SJCRH30 (cell line): Measurements from ENCODE around the gene EVI5L. TPM values are rescaled to one million over a fixed set of nuclear protein-coding genes. Genes with fewer than 3 reads are reported as not detected.
A peak's percentile ranks its signal among the peaks of the same experiment; 100 is the strongest.
"Not testable (repeated sequence)": the region's sequence is repeated elsewhere in the genome, so short reads cannot be mapped to it uniquely, and the experiment has no call there.

Experiments used
- DNase-seq, 2 experiments: peaks; one replicate each; pipeline ENCODE4 v3.0.0-alpha.2; 2015 to 2020
- H3K27ac ChIP-seq: fragments of 250-450 bp; sonication (Bioruptor Pico); 2 replicates; pipeline ENCODE4 v1.5.1; 2020; ENCODE audit warnings: mild to moderate bottlenecking, moderate library complexity
- H3K27me3 ChIP-seq: fragments of 250-450 bp; sonication (Bioruptor Pico); 2 replicates; pipeline ENCODE4 v1.5.1; 2020; ENCODE audit warnings: mild to moderate bottlenecking, moderate library complexity
- H3K36me3 ChIP-seq: fragments of 250-450 bp; sonication (Bioruptor Pico); 2 replicates; pipeline ENCODE4 v1.5.1; 2020; ENCODE audit warnings: mild to moderate bottlenecking, moderate library complexity
- H3K4me1 ChIP-seq: fragments of 250-450 bp; sonication (Bioruptor Pico); 2 replicates; pipeline ENCODE4 v1.5.1; 2020; ENCODE audit warnings: mild to moderate bottlenecking, moderate library complexity
- H3K4me3 ChIP-seq: fragments of 250-450 bp; sonication (Bioruptor Pico); 2 replicates; pipeline ENCODE4 v1.5.1; 2020; ENCODE audit warnings: mild to moderate bottlenecking, moderate library complexity
- H3K9me3 ChIP-seq: fragments of 250-450 bp; sonication (Bioruptor Pico); replicated peaks from 2 replicates; pipeline ENCODE4 v1.5.1; 2020; ENCODE audit warnings: mild to moderate bottlenecking, moderate library complexity
- total RNA-seq: library from RNA; depleted of rRNA; stranded (reverse); fragments of >200 nt; shearing (Covaris generic); gene quantifications from 2 replicates; pipeline ENCODE4 v1.2.3, GENCODE V29; 2014

Gene EVI5L
- total RNA-seq, 1 experiment from 2014 or later, result 6.0 TPM

DNA sequence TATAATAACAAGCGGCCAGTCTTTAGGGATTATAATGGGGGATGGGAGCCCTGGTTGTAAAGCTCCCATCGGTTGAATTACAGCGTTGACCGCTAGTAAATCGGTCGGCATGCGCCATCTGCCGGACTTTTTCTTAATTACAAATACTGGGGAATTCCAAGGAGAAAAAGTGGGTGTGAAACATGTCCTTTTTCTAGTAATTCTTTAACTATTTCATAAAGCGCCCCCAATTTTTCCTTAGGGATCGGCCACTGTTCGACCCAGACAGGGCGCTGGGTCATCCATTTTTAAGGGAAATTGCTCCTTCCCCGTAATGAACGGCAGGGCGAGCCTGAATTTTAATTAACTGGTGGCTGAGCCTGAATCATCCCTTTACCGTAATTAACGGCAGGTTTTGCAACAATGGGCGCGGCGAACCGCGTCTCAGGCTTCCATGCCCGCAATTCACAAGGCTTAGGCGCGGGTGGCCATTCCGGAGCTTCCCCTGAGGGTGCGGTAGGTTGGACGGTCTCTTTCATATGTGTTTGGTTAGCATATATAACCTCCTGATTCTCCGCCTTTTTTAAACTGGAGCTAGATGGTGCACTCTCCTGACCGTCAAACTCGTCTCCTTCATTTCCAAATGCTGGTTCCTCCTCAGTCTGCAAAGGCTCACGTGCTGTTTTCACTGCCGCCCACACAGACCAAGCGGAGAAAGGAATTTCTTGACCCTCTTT lies 30.2 kb upstream of the EVI5L start:
- Histone ChIP-seq H3K4me1 (no peaks in the 10 kb centered on the region), H3K27me3 (peaks cover 17% of the 10 kb centered on the region; the same call in 1 of the 2 replicates), H3K27ac (no peak overlapping the region), H3K9me3 (0 out of 2 replicates have a peak, but pooled peaks cover 3% of the 10 kb centered on the region), H3K4me3 (no peak overlapping the region), H3K36me3 (no peaks in the 10 kb centered on the region)
- DNase-seq, result peak; percentile 54 to 70

DNA sequence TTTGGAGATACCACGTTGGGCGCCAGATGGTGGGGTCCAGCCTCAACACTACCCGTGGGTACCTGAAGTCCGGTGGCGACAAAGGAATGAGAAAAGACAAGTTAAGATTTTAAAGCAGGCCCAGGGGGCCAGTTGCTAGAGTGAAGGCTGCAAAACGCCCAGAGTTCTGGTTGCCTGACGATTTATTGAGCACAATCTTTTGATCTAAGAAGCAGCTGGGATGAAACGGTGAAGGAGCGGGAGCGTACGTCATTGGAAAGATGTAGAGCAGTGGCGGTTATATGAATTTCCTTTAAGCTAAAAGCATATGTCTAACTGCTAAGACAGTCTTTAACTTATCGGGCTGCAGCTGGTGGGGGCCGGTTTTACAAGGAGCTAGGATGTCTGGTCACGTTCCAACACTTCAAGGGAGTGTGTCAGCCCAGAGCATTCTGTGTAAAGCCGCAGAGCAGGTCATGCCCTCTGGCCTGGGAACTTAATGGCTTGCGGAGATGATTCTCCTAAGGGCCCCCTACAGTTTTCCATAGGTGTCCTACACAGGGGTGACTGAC lies 28.9 kb upstream of the EVI5L start:
- Histone ChIP-seq H3K4me3 (no peak overlapping the region), H3K36me3 (no peaks in the 10 kb centered on the region), H3K27ac (no peak overlapping the region), H3K4me1 (no peaks in the 10 kb centered on the region), H3K27me3 (peaks cover 17% of the 10 kb centered on the region; the same call in 1 of the 2 replicates), H3K9me3 (0 out of 2 replicates have a peak, but pooled peaks cover 3% of the 10 kb centered on the region)
- DNase-seq, result no peak

DNA sequence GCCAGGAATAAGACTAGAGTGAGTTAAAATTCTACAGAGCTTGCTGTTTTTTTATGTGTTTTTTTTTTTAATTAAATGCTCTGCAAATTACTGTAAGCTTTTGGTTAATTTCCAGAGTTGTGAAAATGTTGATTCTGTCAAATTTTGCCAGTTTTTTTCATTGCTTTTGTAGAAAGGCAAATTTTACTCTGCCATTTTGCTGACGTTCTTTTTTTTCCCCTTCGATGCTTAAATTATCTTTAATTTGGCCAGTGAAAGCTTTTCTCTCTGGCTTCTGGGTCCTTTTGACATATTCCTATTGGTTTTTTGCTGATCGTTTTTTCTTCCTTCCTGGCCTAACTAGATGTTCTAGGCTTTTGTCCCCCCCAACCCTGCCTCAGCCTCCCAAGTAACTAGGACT lies 23.8 kb upstream of the EVI5L start:
- Histone ChIP-seq H3K27ac (no peak overlapping the region), H3K27me3 (0 out of 2 replicates have a peak, but pooled peaks cover 3% of the 10 kb centered on the region), H3K4me3 (no peak overlapping the region), H3K36me3 (no peaks in the 10 kb centered on the region), H3K4me1 (no peaks in the 10 kb centered on the region), H3K9me3 (0 out of 2 replicates have a peak, but pooled peaks cover 3% of the 10 kb centered on the region)
- DNase-seq, result no peak

DNA sequence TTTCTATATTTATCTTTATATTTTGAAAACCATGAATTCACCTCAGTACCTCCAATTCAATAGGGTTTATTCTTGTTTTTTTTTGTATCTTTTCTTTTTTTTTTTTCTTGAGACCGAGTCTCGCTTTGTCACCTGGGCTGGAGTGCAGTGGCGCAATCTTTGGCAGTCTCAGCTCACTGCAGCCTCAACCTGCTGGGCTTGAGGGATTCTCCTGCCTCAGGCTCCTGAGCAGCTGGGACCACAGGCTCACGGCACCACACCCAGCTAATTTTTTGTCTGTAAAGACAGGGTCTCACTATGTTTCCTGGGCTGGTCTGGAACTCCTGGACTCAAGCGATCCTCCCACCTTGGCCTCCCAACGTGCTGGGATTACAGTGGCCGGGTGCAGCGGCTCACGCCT lies 23.1 kb upstream of the EVI5L start:
- 0 out of 2 replicates have a peak, but pooled peaks cover 3% of the 10 kb centered on the region for H3K9me3 ChIP-seq
- H3K4me3 ChIP-seq, result no peak overlapping the region
- no peaks in the 10 kb centered on the region for H3K36me3 ChIP-seq
- DNase-seq, result no peak
- no peaks in the 10 kb centered on the region for H3K4me1 ChIP-seq
- H3K27ac ChIP-seq, result no peak overlapping the region
- 0 out of 2 replicates have a peak, but pooled peaks cover 3% of the 10 kb centered on the region for H3K27me3 ChIP-seq

DNA sequence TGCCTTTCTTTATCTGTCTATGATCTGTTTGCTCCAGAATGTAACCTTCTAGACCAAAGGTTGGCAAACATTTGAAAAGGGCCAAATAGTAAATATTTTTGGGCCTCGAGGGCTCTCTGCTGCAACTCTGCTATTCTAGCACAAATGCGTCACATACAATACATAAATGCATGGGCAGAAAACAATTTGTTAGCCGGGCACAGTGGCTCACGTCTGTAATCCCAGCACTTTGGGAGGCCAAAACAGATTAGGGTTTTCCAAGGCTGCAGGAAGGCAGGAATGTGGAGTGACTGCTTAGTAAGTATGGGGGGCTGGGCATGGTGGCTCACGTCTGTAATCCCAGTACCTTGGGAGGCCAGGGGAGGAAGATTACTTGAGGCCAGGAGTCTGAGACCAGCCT lies 21.9 kb upstream of the EVI5L start:
- DNase-seq, result no peak
- no peaks in the 10 kb centered on the region for H3K4me1 ChIP-seq
- no peak overlapping the region for H3K4me3 ChIP-seq
- H3K27ac ChIP-seq, result no peak overlapping the region
- no peaks in the 10 kb centered on the region for H3K9me3 ChIP-seq
- H3K36me3 ChIP-seq, result no peaks in the 10 kb centered on the region
- 0 out of 2 replicates have a peak, but pooled peaks cover 3% of the 10 kb centered on the region for H3K27me3 ChIP-seq

DNA sequence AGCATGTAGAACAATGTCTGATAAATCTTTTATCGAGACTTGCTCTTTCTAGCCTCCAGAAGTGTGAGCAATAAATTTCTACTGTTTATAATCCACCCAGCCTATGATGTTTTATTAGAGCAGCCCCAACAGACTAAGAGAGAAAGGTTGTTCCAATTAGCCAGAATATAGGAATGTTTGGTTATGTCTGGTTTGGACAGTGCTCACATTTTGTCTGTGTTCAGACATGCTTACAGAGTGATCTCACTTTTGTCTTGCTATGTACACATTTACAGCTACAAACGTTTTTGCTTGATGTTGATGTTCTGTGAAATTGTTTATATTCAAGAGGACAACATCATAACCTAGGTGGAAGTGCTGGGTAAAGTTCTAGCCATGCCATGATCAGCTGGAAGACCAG lies 18.0 kb upstream of the EVI5L start:
- Histone ChIP-seq H3K4me3 (no peak overlapping the region), H3K27me3 (no peaks in the 10 kb centered on the region), H3K4me1 (no peaks in the 10 kb centered on the region), H3K36me3 (no peaks in the 10 kb centered on the region), H3K27ac (no peak overlapping the region), H3K9me3 (no peaks in the 10 kb centered on the region)
- DNase-seq, result no peak

DNA sequence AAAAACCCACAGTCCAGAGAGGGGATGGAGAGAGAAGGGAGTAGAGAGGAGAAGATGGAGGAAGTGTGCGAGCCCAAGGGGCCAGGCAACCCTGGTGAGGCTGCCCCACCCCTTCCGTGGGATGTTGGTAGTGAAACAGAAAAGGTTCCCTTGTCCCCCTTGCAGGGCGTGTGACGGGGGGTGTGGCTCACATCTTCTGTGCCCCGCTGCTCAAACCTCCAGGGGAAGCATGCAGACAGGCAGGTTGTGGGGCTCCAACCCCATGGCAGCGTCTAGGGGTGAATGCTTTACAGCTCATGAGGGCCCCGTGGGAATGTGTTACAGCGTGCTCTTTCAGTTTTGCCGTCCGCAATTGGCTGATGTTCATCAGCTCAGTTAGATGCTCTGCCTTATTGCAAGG lies 14.7 kb upstream of the EVI5L start:
- Histone ChIP-seq H3K36me3 (no peaks in the 10 kb centered on the region), H3K9me3 (no peaks in the 10 kb centered on the region), H3K27me3 (no peaks in the 10 kb centered on the region), H3K4me1 (no peaks in the 10 kb centered on the region), H3K4me3 (no peak overlapping the region), H3K27ac (no peak overlapping the region)
- DNase-seq, result no peak

DNA sequence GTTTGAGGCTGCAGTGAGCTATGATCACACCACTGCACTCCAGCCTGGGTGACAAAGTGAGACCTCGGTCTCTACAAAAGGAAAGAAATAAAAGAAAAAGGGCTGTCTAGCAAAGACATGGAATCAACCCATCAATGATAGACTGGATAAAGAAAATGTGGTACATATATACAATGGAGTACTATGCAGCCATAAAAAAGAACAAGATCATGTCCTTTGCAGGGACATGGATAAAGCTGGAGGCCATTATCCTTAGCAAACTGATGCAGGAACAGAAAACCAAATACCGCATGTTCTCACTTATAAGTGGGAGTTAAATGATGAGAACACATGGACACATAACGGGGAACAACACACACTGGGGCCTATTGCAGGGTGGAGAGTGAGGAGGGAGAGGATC lies 14.0 kb upstream of the EVI5L start:
- not testable (repeated sequence) for H3K27ac ChIP-seq, H3K4me1 ChIP-seq, H3K4me3 ChIP-seq, H3K36me3 ChIP-seq, H3K27me3 ChIP-seq, DNase-seq, H3K9me3 ChIP-seq

DNA sequence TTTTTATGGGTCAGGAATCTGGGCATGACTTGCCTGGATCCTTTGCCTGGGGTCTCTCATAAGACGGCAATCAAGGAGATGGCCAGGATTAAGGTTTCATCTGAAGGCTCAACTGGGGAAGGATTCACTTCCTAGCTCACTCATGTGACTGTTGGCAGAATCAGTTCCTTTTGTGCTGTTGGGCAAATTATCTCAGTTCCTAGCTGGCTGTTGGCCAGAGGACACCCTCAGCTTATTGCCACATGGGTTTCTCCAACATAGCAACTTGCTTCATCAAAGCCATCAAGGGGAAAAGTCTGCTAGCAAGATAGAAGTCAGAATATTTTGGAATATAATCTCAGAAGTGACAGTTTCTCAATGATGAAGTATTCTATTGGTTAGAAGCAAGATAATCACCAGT lies 12.2 kb upstream of the EVI5L start:
- no peak for DNase-seq
- no peak overlapping the region for H3K27ac ChIP-seq

DNA sequence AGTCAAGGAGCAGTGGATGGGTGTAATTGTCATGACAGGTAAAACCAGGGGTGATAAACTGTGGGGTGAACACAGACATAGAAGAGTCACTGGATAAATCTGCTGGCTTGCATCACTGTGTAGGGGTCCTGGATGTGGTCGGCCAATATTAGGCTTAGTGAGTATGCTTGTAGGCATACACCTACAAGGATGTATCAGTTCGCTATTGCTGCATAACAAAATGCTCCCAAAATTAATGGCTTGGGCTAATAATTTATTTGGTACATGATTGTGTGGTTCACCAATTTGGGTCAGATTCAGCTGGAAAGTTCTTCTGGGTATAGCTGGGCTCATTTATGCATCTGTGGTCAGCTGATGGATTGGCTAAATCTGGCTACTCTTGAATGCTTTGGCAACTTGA lies 11.2 kb upstream of the EVI5L start:
- H3K27ac ChIP-seq, result no peak overlapping the region
- no peaks in the 10 kb centered on the region for H3K9me3 ChIP-seq
- H3K36me3 ChIP-seq, result no peaks in the 10 kb centered on the region
- H3K4me1 ChIP-seq, result no peaks in the 10 kb centered on the region
- no peak overlapping the region for H3K4me3 ChIP-seq
- no peak for DNase-seq
- H3K27me3 ChIP-seq, result no peaks in the 10 kb centered on the region

More for the DNA sequence above, 12.2 kb upstream of the EVI5L start:
- Histone ChIP-seq H3K4me1 (no peaks in the 10 kb centered on the region), H3K9me3 (no peaks in the 10 kb centered on the region), H3K4me3 (no peak overlapping the region), H3K36me3 (no peaks in the 10 kb centered on the region), H3K27me3 (no peaks in the 10 kb centered on the region)

DNA sequence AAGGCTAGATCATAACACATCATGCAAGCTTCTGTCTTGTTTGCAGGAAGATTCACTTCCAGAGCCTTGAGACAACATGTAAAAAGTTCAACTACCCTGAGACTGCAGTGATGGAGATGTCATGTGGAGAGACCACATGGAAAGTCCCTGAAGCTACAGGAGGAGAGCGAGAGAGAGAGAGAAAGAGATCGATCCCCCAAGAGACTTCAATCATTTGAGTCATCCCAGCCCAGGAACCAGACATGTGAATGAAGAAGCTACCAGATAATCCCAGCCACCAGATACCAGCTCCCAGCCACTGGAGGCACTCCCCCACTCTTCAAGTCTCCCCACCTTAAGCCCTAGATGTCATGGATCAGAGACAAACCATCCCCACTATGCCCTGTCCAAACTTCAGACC lies 10.7 kb upstream of the EVI5L start:
- Histone ChIP-seq H3K36me3 (no peaks in the 10 kb centered on the region), H3K4me3 (no peak overlapping the region), H3K27ac (no peak overlapping the region), H3K4me1 (no peaks in the 10 kb centered on the region), H3K9me3 (no peaks in the 10 kb centered on the region), H3K27me3 (no peaks in the 10 kb centered on the region)
- DNase-seq, result no peak

DNA sequence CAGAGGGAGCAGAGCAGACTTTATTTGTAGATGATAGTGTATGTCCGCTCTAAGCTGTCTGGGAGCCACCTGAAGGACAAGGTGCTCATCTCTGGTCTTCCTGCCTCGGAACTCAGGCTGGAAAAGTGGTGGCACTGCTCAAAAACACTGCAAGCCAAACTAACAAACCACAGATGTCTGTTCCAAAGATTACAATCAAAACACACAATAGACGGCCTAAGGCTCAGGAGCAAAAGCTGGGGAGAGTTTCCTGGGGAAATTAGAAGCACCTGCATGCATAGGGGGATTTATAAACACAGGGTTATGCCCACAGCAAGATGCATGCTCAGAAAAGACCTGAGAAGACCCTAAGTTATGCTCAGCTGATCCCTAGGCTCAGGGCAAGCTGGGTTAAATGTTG lies 9.4 kb upstream of the EVI5L start:
- Histone ChIP-seq H3K4me3 (no peak overlapping the region), H3K9me3 (no peaks in the 10 kb centered on the region), H3K27ac (no peak overlapping the region), H3K27me3 (no peaks in the 10 kb centered on the region), H3K36me3 (no peaks in the 10 kb centered on the region), H3K4me1 (no peaks in the 10 kb centered on the region)
- no peak for DNase-seq

DNA sequence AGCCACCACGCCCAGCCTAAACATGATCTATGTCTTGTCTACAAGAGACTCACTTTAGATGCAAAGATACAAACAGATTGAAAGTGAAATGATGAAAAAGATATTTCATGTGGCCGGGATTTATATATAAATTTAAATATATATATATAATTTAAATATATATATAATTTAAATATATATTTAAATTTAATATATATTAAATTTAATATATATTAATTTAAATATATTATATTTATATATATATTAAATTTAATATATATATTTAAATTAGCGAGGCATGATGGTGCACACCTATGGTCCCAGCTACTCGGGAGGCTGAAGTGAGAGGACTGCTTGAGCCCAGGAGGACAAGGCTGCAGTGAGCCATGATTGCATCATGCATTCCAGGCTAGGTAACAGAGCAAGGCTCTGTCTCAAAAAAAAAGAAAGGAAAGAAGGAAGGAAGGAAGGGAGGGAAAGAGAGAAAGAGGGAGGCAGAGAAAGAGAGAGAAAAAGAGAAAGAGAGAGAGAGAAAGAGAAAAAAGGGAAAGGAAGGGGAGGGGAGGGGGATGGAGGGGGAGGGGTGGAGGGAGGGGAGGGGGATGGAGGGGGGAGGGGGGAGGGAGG lies 7.0 kb upstream of the EVI5L start:
- H3K36me3 ChIP-seq, result no peaks in the 10 kb centered on the region
- no peak overlapping the region for H3K4me3 ChIP-seq
- H3K4me1 ChIP-seq, result no peaks in the 10 kb centered on the region
- DNase-seq, result no peak
- no peak overlapping the region for H3K27ac ChIP-seq
- no peaks in the 10 kb centered on the region for H3K9me3 ChIP-seq
- H3K27me3 ChIP-seq, result no peaks in the 10 kb centered on the region

DNA sequence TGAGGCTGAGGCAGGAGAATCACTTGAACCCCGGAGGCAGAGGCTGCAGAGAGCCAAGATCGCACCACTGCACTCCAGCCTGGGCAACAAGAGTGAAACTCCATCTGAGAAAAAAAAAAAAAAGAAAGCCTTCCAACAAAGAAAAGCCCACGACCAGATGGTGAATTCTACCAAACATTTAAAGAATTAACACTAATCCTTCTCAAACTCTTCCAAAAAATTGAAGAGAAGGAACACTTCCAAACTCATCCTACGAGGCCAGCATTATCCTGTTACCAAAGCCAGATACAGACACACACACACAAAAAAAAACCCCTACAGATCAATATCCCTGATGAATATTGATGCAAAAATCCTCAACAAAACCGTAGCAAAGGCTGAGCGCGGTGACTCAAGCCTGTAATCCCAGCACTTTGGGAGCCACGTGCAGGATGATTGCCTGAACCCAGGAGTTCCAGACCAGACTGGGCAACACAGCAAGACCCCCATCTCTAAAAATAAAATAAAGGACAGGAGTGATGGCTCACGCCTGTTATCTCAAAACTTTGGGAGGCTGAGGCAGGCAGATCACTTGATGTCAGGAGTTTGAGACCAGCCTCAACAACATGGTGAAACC lies 6.2 kb upstream of the EVI5L start:
- no peak for DNase-seq
- H3K4me1 ChIP-seq, result no peaks in the 10 kb centered on the region
- no peaks in the 10 kb centered on the region for H3K9me3 ChIP-seq
- no peak overlapping the region for H3K4me3 ChIP-seq
- H3K27ac ChIP-seq, result no peak overlapping the region
- no peaks in the 10 kb centered on the region for H3K36me3 ChIP-seq
- H3K27me3 ChIP-seq, result no peaks in the 10 kb centered on the region

DNA sequence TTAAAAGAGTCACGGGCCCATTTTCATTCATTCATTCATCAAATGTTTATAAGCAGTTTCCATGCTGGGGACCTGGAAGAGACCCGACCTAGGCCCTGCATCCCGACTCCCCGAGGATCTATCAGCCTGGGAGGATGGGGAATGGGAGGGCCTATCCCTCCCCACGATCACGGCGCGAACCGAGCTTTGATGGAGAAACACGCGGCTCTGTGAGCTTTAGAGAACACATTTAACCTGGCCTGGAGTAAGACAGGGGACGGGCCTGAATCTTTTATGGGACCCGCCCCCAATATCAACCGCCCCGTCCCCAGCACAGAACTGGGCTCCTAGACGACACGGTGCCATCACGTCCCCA lies 875 bp upstream of the EVI5L start:
- Histone ChIP-seq H3K27me3 (no peaks in the 10 kb centered on the region), H3K36me3 (no peaks in the 10 kb centered on the region), H3K9me3 (no peaks in the 10 kb centered on the region), H3K4me3 (peak overlapping the region; percentile 62), H3K27ac (no peak overlapping the region), H3K4me1 (no peaks in the 10 kb centered on the region)
- DNase-seq, result no peak
